Measurements from ENCODE around the gene SH3BP5. TPM values are rescaled to one million over a fixed set of nuclear protein-coding genes. Genes with fewer than 3 reads are reported as not detected.

The SH3BP5 gene
- total RNA-seq, 2 experiments from 2014 or later, result 15.1 to 31.3 TPM

DNA sequence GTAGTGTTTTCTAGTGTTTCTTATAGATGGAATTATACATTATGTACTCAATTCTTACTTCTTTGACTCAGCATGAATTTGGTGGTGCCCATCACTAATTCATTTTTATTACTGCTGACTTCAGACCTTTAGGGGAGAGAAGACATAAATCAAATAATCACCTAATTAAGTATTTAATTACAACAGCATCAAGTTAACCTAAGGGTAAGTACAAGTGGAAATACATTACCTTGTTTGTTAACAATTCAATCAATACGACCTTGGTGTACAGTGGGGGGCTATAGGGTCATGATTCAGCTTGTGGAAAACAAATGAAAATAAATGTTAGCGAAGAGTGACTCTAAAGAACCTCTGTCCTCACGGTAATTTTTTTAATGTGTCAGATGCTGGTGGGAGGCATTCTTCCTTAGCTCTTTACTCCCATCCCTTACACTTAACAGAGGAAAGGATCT is 126.9 kb downstream of the SH3BP5 start:
- DNase-seq (ENCODE audit: low spot score), result no peak
- Histone ChIP-seq H3K4me3 (ENCODE audit: low read depth, low read length, poor library complexity, severe bottlenecking) (peak overlapping the region; percentile 74), H3K4me2 (ENCODE audit: low read length) (peak overlapping the region; percentile 84), H3K9me2 (ENCODE audit: insufficient read depth, low read length) (no peaks in the 10 kb centered on the region), H2AFZ (ENCODE audit: low read length) (peak overlapping the region; percentile 91), H3K79me2 (ENCODE audit: insufficient read depth, low read depth, low read length) (peaks cover 37% of the 10 kb centered on the region), H4K20me1 (ENCODE audit: insufficient read depth, low read length) (no peaks in the 10 kb centered on the region), H3K9me3 (ENCODE audit: low read length) (no peaks in the 10 kb centered on the region), H3K36me3 (ENCODE audit: insufficient read depth, low read length) (peaks cover 6% of the 10 kb centered on the region; the same call in 1 of the 2 replicates), H3K27ac (ENCODE audit: low read depth, low read length, poor library complexity, severe bottlenecking) (peak overlapping the region; percentile 74), H3K4me1 (ENCODE audit: insufficient read depth, low read length, poor library complexity, severe bottlenecking) (peaks cover 30% of the 10 kb centered on the region)
- ChIA-PET CTCF (ENCODE audit: unreplicated experiment) (interaction anchor here (0.7 to 2.6 kb wide), 4 partner anchors 9 to 915 kb away, joined by 3 to 11 read pairs (median 4); no protein-coding TSS in a partner anchor), POLR2A (interaction anchor here (0.6 to 5.7 kb wide), 17 partner anchors 9 to 592 kb away, joined by 3 to 41 read pairs (median 4); no protein-coding TSS in a partner anchor)
- intact Hi-C loops (cut with micrococcal nuclease; ENCODE audit: unreplicated experiment), result loop anchor here (5.0 to 10.0 kb wide), 2 partner anchors 652 to 1039 kb away; no protein-coding TSS in a partner anchor
- BruUV-seq (replicated peaks), result TSS peak; percentile 85
- TF ChIP-seq, protein P1, sequence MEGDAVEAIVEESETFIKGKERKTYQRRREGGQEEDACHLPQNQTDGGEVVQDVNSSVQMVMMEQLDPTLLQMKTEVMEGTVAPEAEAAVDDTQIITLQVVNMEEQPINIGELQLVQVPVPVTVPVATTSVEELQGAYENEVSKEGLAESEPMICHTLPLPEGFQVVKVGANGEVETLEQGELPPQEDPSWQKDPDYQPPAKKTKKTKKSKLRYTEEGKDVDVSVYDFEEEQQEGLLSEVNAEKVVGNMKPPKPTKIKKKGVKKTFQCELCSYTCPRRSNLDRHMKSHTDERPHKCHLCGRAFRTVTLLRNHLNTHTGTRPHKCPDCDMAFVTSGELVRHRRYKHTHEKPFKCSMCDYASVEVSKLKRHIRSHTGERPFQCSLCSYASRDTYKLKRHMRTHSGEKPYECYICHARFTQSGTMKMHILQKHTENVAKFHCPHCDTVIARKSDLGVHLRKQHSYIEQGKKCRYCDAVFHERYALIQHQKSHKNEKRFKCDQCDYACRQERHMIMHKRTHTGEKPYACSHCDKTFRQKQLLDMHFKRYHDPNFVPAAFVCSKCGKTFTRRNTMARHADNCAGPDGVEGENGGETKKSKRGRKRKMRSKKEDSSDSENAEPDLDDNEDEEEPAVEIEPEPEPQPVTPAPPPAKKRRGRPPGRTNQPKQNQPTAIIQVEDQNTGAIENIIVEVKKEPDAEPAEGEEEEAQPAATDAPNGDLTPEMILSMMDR (conservative IDR thresholded peaks at IDR 0.05; ENCODE audit: low read length), result peak; percentile 59; the same call in 1 of the 2 replicates
- no peak for TF ChIP-seq EZH2phosphoT487 (IDR thresholded peaks at IDR 0.05; ENCODE audit: borderline replicate concordance, low read depth, low read length)

Small RNAs within 50 kb of the gene (small RNA-seq; reads per million reads assigned to genes)
- gene HMGN2P7, result not detected
- not detected for gene RNU6-454P

Other genes with a start within 250 kb of the SH3BP5 start
- gene RBSN, start 233.4 kb downstream of the SH3BP5 start, total RNA-seq (2014; rRNA removed; shearing (Covaris generic)), result 13.3 and 20.6 TPM in 2 replicates
- 21.4 and 22.5 TPM in 2 replicates for gene RBSN, start 233.4 kb downstream of the SH3BP5 start, total RNA-seq (2022)
- gene CAPN7, start 126.3 kb downstream of the SH3BP5 start, total RNA-seq (2014; rRNA removed; shearing (Covaris generic)), result 20.5 and 33.4 TPM in 2 replicates
- gene CAPN7, start 126.3 kb downstream of the SH3BP5 start, total RNA-seq (2022), result 41.5 and 44.9 TPM in 2 replicates
- 12.7 and 24.3 TPM in 2 replicates for gene METTL6, start 95.0 kb upstream of the SH3BP5 start, total RNA-seq (2014; rRNA removed; shearing (Covaris generic))
- gene METTL6, start 95.0 kb upstream of the SH3BP5 start, total RNA-seq (2022), result 23.5 and 28.4 TPM in 2 replicates
- gene EAF1, start 95.0 kb upstream of the SH3BP5 start, total RNA-seq (2014; rRNA removed; shearing (Covaris generic)), result 18.0 and 23.8 TPM in 2 replicates
- gene EAF1, start 95.0 kb upstream of the SH3BP5 start, total RNA-seq (2022), result 21.6 and 24.1 TPM in 2 replicates
- 1.4 and 1.5 TPM in 2 replicates for gene COLQ, start 189.1 kb upstream of the SH3BP5 start, total RNA-seq (2014; rRNA removed; shearing (Covaris generic))
- 0.28 and 0.42 TPM in 2 replicates for gene COLQ, start 189.1 kb upstream of the SH3BP5 start, total RNA-seq (2022)